GM12878 (cell line): Measurements from ENCODE around the gene MTMR1. TPM values are rescaled to one million over a fixed set of nuclear protein-coding genes. Genes with fewer than 3 reads are reported as not detected.

Experiments used
- ATAC-seq: fragments of 200-7000 bp; cut with Tn5 transposase; 3 replicates; pipeline ENCODE4 v1.9.1; 2020; ENCODE audit warnings: mild to moderate bottlenecking, moderate library complexity
- BruUV-seq: library from RNA; stranded (reverse); fragments of 400-500 nt; replicated peaks from 2 replicates; lab custom pipeline; 2021; lab: Mats Ljungman, UMichigan
- CTCF ChIA-PET: fragments of 300-600 bp; sonication (Branson Sonifier 250); formaldehyde crosslinking; extraction: SDS; loops from one replicate; lab custom pipeline; 2021; ENCODE audit warnings: inconsistent platforms; lab: Yijun Ruan, JAX
- POLR2A ChIA-PET: fragments of 350-600 bp; formaldehyde crosslinking; extraction: SDS; loops from one replicate; lab custom pipeline; 2021; ENCODE audit warnings: inconsistent platforms; lab: Charles Lee
- RAD21 ChIA-PET: fragments of 300-600 bp; sonication (Branson Sonifier 250); formaldehyde crosslinking; loops from one replicate; lab custom pipeline; 2023; ENCODE audit warnings: antibody characterized with exemption; ENCODE audit not compliant: unreplicated experiment; lab: Charles Lee
- SMC1A ChIA-PET: fragments of 300-600 bp; sonication (Branson Sonifier 250); formaldehyde crosslinking; loops from one replicate; lab custom pipeline; 2023; ENCODE audit not compliant: unreplicated experiment, uncharacterized antibody; lab: Charles Lee
- DNase-seq: peaks from one replicate; pipeline ENCODE4 v3.0.0-alpha.2; 2011; ENCODE audit warnings: low read depth, low spot score
- FAIRE-seq: peaks from 3 replicates; lab custom pipeline; 2011; peaks lifted over from hg19 to GRCh38; lab: Jason Lieb, UNC
- H2AFZ ChIP-seq: 2 replicates; pipeline ENCODE4 v1.6.0; 2011; ENCODE audit warnings: low read depth, low read length, control low read depth; ENCODE audit not compliant: control insufficient read depth
- H3K27ac ChIP-seq: 2 replicates; pipeline ENCODE4 v1.5.1; 2011; ENCODE audit warnings: control low read depth; ENCODE audit not compliant: control insufficient read depth, insufficient read depth
- H3K27me3 ChIP-seq, 2 experiments: replicated peaks in 1 of 2; 2 replicates each; pipeline versions ENCODE4 v1.6.0 to v1.6.1; 2011; ENCODE audit warnings: low read length in 1 of 2; ENCODE audit not compliant: control insufficient read depth in 2 of 2, insufficient read depth in 2 of 2
- H3K36me3 ChIP-seq, 2 experiments: 2 replicates each; pipeline ENCODE4 v1.5.1; 2011; ENCODE audit warnings: low read length in 1 of 2; ENCODE audit not compliant: control insufficient read depth in 2 of 2, insufficient read depth in 2 of 2
- H3K4me1 ChIP-seq: 2 replicates; pipeline ENCODE4 v1.6.1; 2011; ENCODE audit warnings: mild to moderate bottlenecking, low read length, moderate library complexity, mixed read lengths; ENCODE audit not compliant: control insufficient read depth, insufficient read depth
- H3K4me2 ChIP-seq: 2 replicates; pipeline ENCODE4 v1.6.0; 2011; ENCODE audit warnings: control low read depth; ENCODE audit not compliant: control insufficient read depth, insufficient read depth
- H3K4me3 ChIP-seq: fragments of 200-600 bp; sonication (generic); 2 replicates; pipeline ENCODE4 v1.5.1; 2016
- H3K79me2 ChIP-seq: 2 replicates; pipeline ENCODE4 v1.6.0; 2011; ENCODE audit warnings: low read length; ENCODE audit not compliant: control insufficient read depth, insufficient read depth
- H3K9ac ChIP-seq: 2 replicates; pipeline ENCODE4 v1.8.0; 2011; ENCODE audit warnings: low read length, control low read depth, mixed read lengths; ENCODE audit not compliant: control insufficient read depth, insufficient read depth
- H3K9me3 ChIP-seq: replicated peaks from 3 replicates; pipeline ENCODE4 v1.5.1; 2011; ENCODE audit warnings: mild to moderate bottlenecking, low read length; ENCODE audit not compliant: control insufficient read depth, insufficient read depth
- H4K20me1 ChIP-seq: 2 replicates; pipeline ENCODE4 v1.6.0; 2011; ENCODE audit not compliant: control insufficient read depth, insufficient read depth
- BHLHE40 ChIP-seq, 2 experiments: fragments of 450-650 bp in 1 of 2; IDR thresholded peaks; 2 replicates each; pipeline ENCODE4 v1.6.1; 2011 to 2017; ENCODE audit warnings: low read depth in 2 of 2, borderline replicate concordance in 1 of 2, improper control_type of control experiment in 1 of 2, low read length in 1 of 2, mild to moderate bottlenecking in 1 of 2
- NFYA ChIP-seq: IDR thresholded peaks from 2 replicates; pipeline ENCODE4 v1.6.1; 2011; ENCODE audit warnings: low read depth, mild to moderate bottlenecking, low read length, improper control_type of control experiment, borderline replicate concordance
- NR2C1 ChIP-seq: fragments of 450-650 bp; IDR thresholded peaks from 2 replicates; pipeline ENCODE4 v1.6.1; 2017; ENCODE audit warnings: antibody characterized with exemption, mild to moderate bottlenecking, moderate library complexity
- WGBS: methylation state at CpG from one replicate; pipeline ENCODE4 v1.1.6; 2016; ENCODE audit warnings: low lambda C conversion rate; ENCODE audit not compliant: insufficient replicate concordance, insufficient coverage; ENCODE audit errors: missing lambda C conversion rate; 5-methylcytosine and 5-hydroxymethylcytosine counted together
- in situ Hi-C: fragments of 300-500 bp; cut with MboI; formaldehyde crosslinking; loops from 9 replicates; pipeline ENCODE4 v1.14.3; 2018; ENCODE audit warnings: mixed read lengths
- intact Hi-C: fragments of 100-400 bp; cut with micrococcal nuclease; formaldehyde crosslinking; loops from one replicate; pipeline ENCODE4 v1.14.2; 2022; ENCODE audit not compliant: unreplicated experiment
- polyA plus RNA-seq, 11 experiments: library from polyadenylated mRNA; depleted of rRNA in 4 of 11; unstranded in 6 of 11; stranded (reverse) in 5 of 11; fragments of >200 nt; fragmentation: Nextera tagmentation in 4 of 11; fragmentation: Illumina TruSeq in 1 of 11; extraction: Ambion mirVana in 4 of 11; extraction: Trizol in 1 of 11; gene quantifications; 1 replicate in 1 of 11; 2 replicates in 10 of 11; pipeline versions ENCODE4 v1.2.1 to v1.2.3, GENCODE V29; 2011 to 2016; ENCODE audit warnings: inconsistent platforms in 2 of 11, missing spikeins in 2 of 11, low read depth in 1 of 11
- total RNA-seq, 4 experiments: library from RNA; depleted of rRNA in 3 of 4; stranded (reverse); fragments of >200 nt in 3 of 4; fragmentation: Illumina TruSeq in 1 of 4; extraction: Trizol in 1 of 4; gene quantifications; 2 replicates each; pipeline versions ENCODE4 v1.2.1 to v1.2.3, GENCODE V29; 2013 to 2021
- TF ChIP-seq, protein P1 (sequence below): fragments of 450-650 bp; IDR thresholded peaks from 2 replicates; pipeline ENCODE4 v1.6.1; 2017; ENCODE audit warnings: antibody characterized with exemption, mild to moderate bottlenecking, moderate library complexity
- TF ChIP-seq, protein P2 (sequence below): fragments of 450-650 bp; IDR thresholded peaks from 2 replicates; pipeline ENCODE4 v1.6.1; 2016; ENCODE audit warnings: mild to moderate bottlenecking

Gene MTMR1
- total and polyA plus RNA-seq, 10 of the 15 experiments (the other 5 are each of a cell fraction or from before 2014, with no cell fraction given) = 1.2 to 32.2 (median 22.9) TPM

DNA sequence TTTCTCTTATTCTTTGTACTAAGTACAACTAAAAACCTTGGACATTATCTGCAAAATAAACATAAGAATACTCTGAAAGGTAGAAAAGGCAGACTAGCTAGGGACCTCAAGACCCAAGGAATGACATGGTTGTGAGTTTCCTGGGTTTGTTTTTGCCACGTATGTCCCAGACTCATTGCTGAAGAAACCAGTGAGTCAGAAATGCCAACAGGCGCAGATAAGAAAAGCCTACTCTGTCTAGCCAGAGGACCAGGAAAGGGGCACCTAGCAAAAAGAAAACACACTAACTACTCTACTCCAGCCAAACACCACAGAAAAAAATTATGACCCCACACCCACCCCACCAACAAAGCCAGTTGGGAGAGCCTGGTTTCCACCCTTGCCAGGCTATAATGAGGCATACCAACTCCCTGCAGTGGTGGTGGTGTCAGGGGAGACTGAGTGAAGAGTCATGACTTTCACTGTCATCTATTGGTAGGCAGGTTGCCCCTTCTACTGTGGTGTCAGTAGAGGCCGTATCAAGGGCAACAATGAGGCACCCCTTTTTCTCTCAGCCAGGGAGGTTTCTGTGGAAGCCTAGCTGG, 10.9 kb downstream of the MTMR1 start:
- H3K27me3 ChIP-seq = no peaks in the 10 kb centered on the region
- WGBS = 58% methylated on average over 3 of the region's 3 CpGs
- H3K79me2 ChIP-seq = no peaks in the 10 kb centered on the region; the same call in 1 of the 2 replicates
- no peak for DNase-seq
- H4K20me1 ChIP-seq = no peaks in the 10 kb centered on the region
- H3K4me3 ChIP-seq = no peak overlapping the region
- ATAC-seq = no peak
- TF ChIP-seq NR2C1 = no peak
- TF ChIP-seq, protein P1, sequence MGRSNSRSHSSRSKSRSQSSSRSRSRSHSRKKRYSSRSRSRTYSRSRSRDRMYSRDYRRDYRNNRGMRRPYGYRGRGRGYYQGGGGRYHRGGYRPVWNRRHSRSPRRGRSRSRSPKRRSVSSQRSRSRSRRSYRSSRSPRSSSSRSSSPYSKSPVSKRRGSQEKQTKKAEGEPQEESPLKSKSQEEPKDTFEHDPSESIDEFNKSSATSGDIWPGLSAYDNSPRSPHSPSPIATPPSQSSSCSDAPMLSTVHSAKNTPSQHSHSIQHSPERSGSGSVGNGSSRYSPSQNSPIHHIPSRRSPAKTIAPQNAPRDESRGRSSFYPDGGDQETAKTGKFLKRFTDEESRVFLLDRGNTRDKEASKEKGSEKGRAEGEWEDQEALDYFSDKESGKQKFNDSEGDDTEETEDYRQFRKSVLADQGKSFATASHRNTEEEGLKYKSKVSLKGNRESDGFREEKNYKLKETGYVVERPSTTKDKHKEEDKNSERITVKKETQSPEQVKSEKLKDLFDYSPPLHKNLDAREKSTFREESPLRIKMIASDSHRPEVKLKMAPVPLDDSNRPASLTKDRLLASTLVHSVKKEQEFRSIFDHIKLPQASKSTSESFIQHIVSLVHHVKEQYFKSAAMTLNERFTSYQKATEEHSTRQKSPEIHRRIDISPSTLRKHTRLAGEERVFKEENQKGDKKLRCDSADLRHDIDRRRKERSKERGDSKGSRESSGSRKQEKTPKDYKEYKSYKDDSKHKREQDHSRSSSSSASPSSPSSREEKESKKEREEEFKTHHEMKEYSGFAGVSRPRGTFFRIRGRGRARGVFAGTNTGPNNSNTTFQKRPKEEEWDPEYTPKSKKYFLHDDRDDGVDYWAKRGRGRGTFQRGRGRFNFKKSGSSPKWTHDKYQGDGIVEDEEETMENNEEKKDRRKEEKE = no peak
- TF ChIP-seq, protein P2, sequence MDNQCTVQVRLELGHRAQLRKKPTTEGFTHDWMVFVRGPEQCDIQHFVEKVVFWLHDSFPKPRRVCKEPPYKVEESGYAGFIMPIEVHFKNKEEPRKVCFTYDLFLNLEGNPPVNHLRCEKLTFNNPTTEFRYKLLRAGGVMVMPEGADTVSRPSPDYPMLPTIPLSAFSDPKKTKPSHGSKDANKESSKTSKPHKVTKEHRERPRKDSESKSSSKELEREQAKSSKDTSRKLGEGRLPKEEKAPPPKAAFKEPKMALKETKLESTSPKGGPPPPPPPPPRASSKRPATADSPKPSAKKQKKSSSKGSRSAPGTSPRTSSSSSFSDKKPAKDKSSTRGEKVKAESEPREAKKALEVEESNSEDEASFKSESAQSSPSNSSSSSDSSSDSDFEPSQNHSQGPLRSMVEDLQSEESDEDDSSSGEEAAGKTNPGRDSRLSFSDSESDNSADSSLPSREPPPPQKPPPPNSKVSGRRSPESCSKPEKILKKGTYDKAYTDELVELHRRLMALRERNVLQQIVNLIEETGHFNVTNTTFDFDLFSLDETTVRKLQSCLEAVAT = no peak
- TF ChIP-seq NFYA = no peak
- no peak for TF ChIP-seq BHLHE40 (IDR thresholded peaks at IDR 0.05; ENCODE audit: borderline replicate concordance in 1 of 2, low read depth in 2 of 2, low read length in 1 of 2)
- in situ Hi-C loops (no loop called here), intact Hi-C loops (no loop called here)
- H3K36me3 ChIP-seq = peaks cover 0 to 5% of the 10 kb centered on the region in 2 experiments; a peak in 1 of 4 replicates
- no peak overlapping the region for H2AFZ ChIP-seq
- RAD21 ChIA-PET = no interaction called here
- H3K4me1 ChIP-seq = no peaks in the 10 kb centered on the region
- no peak for FAIRE-seq
- no peak overlapping the region for H3K9ac ChIP-seq
- H3K27ac ChIP-seq = no peak overlapping the region
- SMC1A ChIA-PET = no interaction called here
- POLR2A ChIA-PET = interaction anchor here (1.2 kb wide), 1 partner anchor 10 kb away, joined by 5 read pairs; no protein-coding TSS in a partner anchor
- no TSS peak for BruUV-seq
- H3K4me2 ChIP-seq = no peak overlapping the region
- CTCF ChIA-PET = interaction anchor here (1.9 to 2.0 kb wide), 2 partner anchors 8 to 11 kb away, joined by 10 to 15 read pairs; no protein-coding TSS in a partner anchor
- no peaks in the 10 kb centered on the region for H3K9me3 ChIP-seq
